ENCODE results near the gene C1QTNF12.

Gene C1QTNF12

DNA sequence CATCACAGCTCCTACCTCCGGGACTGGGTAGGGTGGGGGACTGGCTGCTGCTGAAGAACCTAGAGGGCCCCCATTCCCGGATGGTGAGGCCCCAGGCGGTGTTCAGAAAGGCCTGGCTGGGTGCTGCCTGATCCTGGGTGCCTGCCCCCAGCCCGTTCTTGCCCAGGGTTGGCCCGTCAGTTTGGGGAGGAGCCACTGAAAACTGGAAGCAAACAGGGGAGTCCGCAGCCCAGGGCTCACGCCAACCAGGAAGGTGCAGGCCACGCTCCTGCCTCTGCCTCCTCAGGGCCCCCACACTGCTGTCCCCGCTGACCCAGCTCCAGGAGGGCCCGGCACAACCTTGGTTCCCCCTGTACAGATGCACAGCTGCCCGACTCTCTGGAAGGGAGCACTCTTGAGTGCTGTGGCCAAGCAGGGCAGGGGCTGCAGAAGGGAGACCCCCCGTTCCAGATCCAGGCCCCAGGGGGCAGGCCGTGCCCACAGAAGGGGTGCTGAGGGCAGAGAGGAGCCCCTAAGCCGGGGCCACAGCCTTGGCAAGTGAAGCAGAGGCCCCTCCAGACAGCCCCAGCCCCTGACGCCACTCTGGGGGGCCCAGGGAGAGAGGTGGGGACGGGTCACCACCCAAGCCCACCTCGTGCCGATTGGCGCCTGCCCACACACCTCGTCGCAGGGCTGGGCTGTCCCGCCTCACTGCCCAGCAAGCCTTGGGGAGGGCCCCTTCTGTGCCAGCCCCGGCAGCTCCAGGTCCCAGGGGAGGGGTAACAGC is 5.5 kb downstream of the C1QTNF12 start:
- no peak for DNase-seq (ENCODE audit: low read depth, low spot score)

DNA sequence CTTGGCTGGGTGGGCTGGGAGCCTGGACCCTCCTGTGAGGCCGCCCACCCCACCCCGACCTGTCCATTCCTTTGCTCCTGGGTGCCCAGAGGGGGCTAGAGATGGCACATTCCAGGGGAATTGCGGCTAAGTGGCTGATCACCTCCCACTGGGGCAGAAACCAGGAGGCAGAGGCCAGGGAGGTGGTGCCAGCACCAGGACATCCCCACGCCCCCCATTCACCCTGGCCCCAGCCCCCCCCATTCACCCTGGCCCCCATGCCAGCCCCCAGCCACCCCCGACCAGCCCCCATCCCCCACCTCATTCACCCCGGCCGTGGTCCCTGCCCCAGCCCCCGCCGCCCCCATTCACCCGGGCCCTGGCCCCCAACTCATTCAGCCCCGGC is 6.2 kb downstream of the C1QTNF12 start:
- no peak for DNase-seq (ENCODE audit: low read depth, low spot score)

DNA sequence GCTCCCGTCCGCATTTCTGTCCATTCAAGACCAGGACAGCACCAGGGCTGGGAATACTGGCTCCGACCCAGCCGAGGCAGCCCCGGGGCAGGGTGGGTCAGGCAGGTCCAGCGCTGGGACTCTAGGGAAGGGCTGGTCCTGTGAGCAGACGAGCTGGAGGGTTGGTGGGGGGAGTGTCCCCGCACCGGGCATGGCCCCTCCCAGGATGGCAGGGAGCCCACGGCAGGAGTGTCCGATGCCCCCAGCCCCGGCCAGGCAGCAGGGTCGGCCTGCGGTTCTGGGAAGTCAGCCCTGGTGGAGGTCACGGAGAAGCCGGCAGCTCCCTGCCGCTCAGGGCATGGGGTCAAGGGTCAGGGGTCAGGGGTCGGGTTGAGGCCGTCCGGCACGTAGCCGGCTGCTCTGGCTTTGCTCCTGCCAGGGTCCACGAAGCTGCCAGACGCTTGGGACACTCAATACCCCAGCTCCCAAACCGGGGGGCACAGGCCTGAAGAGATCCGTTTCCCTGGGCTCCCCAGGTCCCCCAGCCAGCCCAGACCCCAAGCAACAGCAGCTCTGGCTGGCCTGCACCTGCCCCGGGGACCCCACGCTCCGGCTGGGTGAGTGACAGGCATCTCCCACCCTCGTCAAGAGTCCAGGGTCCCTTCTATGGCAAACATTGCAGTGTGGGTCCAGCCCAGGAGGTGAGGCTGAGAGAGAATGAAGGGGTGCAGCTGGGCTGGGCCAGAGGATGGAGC is 6.7 kb downstream of the C1QTNF12 start:
- DNase-seq (ENCODE audit: low read depth, low spot score) = no peak

DNA sequence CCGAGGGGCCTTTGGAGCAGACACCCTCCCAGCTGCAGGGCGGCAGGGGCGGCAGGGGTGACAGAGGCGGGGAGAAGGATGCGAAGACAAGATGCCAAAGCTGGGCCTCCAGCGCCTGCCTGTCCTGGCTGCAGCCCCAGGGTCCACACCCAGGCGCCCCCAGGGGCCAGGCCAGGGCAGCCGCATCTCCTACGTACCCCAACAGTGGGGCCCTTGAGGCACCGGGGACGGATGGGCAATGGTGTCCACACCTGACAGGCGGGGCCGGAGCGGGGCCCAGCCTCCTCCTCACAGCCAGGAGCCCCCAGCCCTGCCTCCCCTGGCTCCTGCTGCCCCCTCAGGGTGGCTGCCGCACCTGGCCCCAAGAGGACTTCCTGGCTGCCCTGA is 7.3 kb downstream of the C1QTNF12 start:
- DNase-seq (ENCODE audit: low read depth, low spot score) = no peak

DNA sequence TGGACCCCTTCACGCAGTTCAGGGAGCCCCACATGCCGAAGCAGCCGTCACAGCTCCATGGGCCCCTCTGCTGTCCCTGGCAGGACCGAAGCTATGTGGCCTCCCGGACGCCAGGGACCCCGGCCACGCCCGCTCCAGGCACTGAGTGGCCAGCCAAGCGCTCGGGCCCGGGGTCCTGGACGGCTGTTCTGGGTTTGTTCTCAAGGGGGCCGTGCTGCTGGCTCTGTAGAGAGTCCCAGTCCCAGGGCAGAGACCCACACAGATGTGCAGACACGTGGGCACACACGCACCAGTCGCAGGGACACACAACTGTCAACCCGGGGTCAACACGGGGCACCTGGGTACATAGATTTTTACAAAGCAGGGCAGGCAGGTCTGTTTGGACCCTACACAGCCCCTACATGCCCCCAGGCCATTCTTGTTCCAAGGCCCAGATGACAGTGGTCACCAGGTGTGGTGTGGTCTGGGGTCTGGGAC is 7.8 kb downstream of the C1QTNF12 start:
- DNase-seq (ENCODE audit: low read depth, low spot score) = no peak

DNA sequence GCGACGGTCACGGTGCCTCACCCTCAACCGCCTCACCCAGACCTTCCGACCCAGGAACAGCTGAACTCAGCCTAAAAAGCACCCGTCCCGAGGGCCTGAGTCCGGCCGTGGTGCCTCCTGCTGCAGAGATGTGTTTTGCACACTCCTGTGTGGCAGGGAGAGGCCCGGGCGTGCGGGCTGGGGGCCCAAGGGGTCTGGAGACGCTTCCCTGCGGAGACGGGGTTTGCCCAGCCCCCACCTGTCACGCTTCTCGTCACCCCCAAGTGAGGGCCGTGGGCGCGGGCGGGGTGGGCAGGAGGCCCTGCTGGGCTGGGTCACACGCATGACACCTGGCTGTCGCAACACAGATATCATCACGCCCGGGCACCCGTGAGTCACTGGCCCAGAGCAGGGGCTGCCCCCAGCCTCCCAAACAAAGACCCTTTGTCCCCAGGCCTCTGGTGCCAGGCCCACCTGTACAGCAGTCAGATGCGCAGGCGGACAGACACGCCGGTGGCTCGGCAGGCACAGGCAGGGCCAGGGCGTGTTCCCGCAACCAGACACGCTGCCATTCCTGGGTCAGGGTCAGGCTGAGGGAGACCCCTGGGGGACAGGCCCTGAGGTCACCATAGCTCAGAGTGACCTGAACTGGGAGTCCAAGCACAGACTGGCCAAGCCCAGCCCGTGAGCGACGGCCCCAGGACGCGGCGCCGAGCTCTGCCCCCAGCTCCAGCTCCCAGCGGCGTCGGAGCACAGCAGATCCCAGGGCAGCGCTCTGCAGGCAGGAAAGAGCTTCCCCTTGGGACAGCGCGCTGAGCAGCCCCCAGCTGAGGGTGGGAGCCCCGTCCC is 8.4 kb downstream of the C1QTNF12 start:
- no peak for DNase-seq (ENCODE audit: low read depth, low spot score)

DNA sequence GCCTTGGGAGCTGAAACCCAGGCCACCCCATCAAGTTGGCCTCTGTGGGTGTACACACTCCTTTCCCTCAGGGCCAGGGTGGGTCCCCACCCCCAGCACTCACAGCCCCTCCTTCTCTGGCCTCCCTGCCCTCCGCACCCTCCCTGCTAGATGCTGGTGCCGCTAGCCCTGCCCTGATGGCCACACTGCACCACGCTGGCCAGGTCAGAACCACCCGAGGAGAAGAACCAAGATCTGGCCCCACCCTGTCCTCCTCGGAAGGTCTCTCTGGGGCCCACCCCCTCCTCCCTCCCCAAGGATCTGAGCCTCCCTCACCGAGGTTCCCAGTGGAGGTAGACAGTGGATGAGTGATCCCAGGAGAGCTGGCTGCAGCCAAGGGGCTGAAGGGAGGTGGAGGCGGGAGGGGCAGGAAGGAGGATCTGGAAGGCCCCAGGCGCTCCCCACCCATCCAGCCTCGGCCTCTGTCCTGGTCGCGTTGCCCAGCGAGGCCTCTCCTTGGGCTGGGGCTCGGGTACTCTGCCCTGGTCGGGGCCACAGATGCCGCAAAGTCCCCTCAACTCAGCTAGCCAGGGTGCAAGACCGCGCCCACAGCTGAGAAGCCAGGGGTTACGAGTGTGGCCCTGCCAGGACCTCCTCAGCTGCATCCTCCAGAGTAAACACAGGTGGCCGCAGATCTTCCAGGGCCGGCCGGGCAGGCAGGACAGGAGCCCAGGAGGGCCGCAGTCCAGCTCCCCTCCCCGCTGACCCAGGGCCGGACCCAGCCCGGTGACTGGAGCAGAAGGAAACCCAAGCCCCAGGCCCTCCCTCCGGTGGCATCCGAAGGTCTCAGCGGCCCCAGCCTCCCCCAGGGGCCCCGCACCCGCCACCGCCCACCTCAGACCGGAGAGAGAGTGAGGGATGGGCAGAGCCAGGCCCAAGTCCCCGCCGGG is 9.3 kb downstream of the C1QTNF12 start:
- no peak for DNase-seq (ENCODE audit: low read depth, low spot score)

DNA sequence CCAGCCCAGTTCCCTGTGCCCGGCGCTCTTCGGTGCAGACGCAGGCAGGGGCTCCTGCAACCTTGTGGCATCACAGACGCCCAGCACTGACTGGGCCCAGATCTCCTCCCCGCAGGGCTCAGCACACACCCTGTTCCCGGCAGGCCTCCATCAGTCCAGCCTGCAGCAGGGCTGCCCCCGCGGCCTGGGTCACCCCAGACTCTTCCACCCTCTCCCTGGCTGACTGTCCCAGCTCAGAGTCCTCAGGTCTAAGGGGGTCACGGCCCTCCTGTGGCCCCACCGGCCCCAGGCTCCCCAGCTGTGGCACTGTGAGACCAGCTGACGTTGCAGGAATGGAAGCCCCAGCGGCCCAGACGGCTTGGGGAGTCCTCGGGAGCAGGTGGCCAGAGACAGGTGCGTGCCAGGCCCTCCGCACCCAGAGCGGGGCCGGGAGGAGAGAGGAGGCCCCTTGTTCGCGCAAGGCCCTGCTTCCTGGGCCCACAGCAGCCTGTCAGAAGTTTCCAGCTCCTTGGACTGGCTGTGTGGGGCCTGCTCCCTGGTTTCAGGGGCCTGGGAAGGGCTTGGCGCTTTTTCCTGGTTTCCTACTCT is 10.3 kb downstream of the C1QTNF12 start:
- no peak for DNase-seq (ENCODE audit: low read depth, low spot score)

DNA sequence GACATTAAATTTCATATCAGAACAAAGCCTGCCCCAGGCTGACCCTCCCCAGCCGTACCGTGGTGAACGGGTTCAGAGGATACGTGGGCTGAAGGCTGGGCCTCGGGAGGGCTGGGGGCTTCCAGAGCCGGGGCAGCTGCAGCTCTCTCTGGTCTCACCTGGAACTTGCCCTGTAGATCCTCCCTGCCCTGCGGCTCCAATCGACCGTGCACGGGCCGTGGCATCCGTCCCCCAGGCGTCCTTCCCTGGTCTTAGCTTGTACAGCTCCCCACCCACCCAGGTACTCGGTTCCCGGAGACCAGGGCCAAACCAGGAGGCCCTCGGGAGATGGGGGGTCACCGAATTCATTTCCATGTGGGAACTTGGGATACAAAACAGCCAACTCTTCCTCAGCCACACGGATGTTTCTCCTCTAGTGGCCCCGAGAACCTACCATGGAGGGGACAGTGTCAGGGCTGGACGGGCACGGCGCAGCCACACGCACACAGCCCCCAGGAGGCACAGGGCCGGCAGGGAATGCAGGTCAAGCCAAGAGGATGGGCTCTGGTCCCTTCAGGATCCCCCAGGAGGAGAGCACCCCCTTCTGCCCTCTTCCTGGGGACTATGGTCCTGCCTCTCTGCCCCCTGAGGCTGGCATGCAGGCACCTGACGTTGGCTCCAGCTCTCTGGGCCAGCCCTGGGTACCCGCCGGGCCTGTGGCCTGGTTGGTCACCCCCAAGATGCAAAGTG is 11.3 kb downstream of the C1QTNF12 start:
- DNase-seq (ENCODE audit: low read depth, low spot score) = no peak

DNA sequence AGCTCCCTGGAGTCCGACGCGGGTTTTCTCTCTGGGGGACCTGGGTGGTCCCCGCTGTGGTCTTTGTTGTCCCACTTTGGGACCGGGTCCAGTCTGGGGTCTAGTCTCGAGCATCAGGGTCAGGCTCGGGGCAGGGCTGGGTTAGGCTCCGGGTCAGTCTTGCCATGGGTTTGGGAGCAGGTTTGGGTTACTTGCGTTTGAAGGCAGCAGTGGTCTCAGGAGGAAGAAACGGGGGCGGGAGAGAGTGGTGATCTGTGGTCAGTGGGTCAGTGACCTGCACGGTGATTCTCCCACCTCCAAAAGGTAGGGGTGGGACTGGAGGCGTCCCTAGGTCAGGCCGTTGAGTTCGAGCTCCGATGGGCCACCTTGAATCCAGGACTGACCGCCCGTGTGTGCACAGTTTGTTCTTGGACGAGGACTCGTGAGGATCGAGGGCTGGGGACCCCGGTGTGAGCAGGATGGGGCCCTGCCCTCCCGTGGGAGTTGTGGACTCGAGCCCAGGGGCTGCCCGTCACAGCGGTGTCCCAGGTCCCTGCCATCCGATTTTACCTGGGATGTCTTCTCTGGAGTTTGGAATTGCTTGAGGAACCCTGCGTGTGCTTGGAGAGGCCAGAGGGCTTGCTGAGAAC is 12.2 kb downstream of the C1QTNF12 start:
- DNase-seq (ENCODE audit: low read depth, low spot score) = no peak

DNA sequence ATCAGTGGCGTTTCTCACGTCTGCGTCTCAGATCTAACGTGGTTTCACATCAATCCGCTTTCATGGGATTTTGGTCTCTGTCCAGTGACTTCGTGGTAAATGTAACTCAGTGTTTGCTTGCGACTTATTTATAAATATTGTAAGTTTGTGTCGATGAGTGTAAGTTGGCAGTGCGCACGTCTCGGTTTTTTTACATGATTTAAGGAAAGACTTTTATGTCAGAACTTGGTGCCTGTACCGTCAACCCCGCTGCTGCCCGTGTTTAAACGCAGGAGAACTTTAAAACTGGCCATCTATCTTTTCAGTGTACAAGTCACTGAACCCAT is 13.0 kb downstream of the C1QTNF12 start:
- no peak for DNase-seq (ENCODE audit: low read depth, low spot score)

DNA sequence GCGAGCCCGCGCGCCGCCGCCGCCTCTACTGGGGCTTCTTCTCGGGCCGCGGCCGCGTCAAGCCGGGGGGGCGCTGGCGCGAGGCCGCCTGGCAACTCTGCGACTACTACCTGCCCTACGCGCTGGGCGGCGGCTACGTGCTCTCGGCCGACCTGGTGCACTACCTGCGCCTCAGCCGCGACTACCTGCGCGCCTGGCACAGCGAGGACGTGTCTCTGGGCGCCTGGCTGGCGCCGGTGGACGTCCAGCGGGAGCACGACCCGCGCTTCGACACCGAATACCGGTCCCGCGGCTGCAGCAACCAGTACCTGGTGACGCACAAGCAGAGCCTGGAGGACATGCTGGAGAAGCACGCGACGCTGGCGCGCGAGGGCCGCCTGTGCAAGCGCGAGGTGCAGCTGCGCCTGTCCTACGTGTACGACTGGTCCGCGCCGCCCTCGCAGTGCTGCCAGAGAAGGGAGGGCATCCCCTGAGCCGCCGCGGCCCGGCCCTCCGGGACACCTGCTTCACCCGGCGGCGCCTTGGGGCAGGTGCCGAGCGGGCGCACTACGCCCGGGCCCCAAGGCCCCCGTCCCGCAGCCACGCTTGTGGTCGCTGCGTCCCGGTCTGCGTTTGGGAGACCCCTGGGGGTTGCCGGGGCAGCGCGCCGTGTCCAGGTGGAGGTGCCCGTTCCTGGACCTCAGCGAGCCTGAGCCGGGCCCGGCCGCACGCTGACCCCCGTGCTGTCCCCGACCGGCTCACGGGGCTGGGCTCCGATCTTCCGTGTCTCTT is 13.5 kb downstream of the C1QTNF12 start:
- no peak for DNase-seq (ENCODE audit: low read depth, low spot score)

DNA sequence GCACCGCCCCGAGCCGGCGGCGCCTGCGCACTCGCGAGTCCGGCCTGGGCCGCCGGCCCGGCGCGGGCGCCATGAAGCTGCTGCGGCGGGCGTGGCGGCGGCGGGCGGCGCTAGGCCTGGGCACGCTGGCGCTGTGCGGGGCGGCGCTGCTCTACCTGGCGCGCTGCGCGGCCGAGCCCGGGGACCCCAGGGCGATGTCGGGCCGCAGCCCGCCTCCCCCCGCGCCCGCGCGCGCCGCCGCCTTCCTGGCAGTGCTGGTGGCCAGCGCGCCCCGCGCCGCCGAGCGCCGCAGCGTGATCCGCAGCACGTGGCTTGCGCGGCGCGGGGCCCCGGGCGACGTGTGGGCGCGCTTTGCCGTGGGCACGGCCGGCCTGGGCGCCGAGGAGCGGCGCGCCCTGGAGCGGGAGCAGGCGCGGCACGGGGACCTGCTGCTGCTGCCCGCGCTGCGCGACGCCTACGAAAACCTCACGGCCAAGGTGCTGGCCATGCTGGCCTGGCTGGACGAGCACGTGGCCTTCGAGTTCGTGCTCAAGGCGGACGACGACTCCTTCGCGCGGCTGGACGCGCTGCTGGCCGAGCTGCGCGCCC is 14.2 kb downstream of the C1QTNF12 start, which contains the start of gene B3GALT6:
B3GALT6 (plus strand) TSS at position 30 of the 588 bp plus-strand sequence; CDS start at position 72, 42 bp downstream.
- no peak for DNase-seq (ENCODE audit: low read depth, low spot score)

DNA sequence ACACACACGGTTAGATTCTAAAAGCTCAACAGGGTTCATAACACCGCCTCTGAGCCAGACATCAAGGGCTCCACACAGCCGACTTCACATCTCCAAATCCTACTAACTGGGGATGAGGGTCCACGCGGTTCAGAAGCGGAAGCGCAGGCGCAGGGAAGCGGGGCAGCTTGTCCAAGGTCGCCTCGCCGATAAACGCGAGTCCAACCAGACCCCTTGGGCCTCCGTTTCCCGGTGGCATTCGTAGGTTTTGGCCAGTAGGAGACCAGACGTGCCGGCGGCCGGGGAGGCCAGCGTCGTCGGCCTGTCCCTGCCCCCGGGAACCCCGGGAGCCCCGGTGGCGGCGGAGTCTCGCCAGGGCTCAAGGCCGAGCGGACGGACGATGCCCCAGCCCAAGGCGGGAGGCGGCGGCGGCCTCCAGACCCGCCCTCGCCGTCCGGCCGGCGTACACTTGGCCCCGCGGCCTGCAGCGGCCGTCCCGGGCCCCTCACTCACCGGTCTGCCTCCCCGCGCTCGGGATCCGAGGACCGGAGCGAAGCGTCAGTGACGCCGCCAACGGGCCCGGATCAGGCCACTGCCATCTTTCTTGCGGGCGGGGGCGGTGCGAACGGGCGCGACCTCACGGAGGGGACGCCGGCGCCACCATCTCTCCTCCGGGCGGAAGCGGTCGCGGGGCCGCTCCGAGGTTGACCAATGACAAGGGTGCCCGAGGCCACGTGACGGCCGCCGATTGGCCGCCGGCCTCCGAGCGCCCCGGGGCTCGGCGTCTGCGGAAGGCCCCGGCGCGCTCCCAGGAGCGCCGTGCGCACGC is 14.9 kb downstream of the C1QTNF12 start, which contains the start of gene SDF4:
SDF4 (minus strand) TSS at position 602 of the 808 bp plus-strand sequence. CDS start 3,229 bp downstream, outside the sequence.
- peak; percentile 89 for DNase-seq (ENCODE audit: low read depth, low spot score)

DNA sequence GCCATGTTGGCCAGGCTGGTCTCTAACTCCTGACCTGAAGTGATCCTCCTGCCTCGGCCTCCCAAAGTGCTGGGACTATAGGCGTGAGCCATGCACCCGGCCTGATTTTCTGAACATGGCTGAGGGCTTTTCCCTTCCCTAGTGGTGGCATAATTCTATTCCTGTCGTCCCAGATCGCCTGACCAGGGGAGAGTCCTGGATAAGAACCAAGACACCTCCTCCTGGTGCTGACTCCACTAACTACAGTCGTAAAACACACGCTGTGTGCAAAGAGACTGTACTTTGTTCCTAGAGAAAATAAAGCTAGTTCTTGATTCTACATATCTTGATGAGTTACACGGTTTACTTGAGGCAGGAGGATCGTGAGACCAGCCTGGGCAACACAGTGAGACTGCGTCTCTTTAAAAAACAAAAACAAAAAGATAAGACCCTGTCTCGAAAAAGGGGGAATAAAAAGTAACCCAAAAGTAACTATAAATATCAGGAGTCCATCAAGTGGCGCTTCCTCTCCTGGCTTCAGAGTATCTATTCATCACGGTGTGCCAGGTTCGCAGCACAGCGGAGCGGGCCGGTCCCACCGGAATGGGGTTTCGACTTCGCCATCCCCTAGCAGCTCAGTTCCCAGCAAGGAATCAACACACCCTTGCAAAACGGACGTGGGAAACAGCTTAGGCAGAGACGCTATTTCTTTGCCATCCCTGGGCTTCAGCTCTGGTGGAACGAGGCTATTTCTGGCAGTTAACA is 15.7 kb downstream of the C1QTNF12 start:
- DNase-seq (ENCODE audit: low read depth, low spot score) = no peak

DNA sequence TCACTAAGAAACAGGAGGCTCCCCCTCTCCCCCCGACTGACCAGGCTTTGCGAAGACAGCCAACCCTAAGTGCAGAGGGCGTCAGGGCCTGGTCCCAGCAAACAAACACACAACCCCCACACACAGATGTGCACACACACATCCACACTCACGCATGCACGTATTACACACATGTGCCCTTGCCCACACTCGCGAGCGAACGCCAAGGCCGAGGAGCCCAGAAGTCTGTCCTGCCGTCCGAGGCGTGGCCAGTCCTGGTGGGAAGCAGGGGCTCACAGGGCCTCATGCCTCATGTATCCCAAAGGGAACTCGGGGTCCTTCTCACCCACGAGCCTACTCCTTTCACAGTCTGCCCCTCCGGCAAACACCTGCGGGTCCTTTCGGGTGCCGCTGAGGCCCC is 16.8 kb downstream of the C1QTNF12 start:
- no peak for DNase-seq (ENCODE audit: low read depth, low spot score)
